PFSK-1 (cell line): ENCODE measurements around the gene NT5DC1.

Source experiments
- FOXP2 ChIP-seq: optimal IDR thresholded peaks from 2 replicates; pipeline ENCODE3; 2011; ENCODE audit warnings: borderline replicate concordance, control low read depth, inconsistent platforms; ENCODE audit not compliant: insufficient read depth; ENCODE audit errors: extremely low read length, extremely low read depth
- POLR2AphosphoS5 ChIP-seq: IDR thresholded peaks from 2 replicates; pipeline ENCODE4 v1.6.1; 2012; ENCODE audit warnings: low read depth, mild to moderate bottlenecking, control low read depth, low read length, moderate library complexity
- REST ChIP-seq, 2 experiments: IDR thresholded peaks; 2 replicates each; pipeline versions ENCODE4 v1.6.1 to v1.8.0; 2011 to 2012; ENCODE audit warnings: low read depth in 2 of 2, low read length in 2 of 2, control low read depth in 1 of 2, inconsistent platforms in 1 of 2, mild to moderate bottlenecking in 1 of 2, moderate library complexity in 1 of 2; ENCODE audit not compliant: insufficient read depth in 1 of 2
- SIN3A ChIP-seq: IDR thresholded peaks from 2 replicates; pipeline ENCODE4 v1.6.1; 2012; ENCODE audit warnings: mild to moderate bottlenecking, low read length, moderate library complexity, borderline replicate concordance; ENCODE audit not compliant: insufficient read depth
- TAF1 ChIP-seq: IDR thresholded peaks from 2 replicates; pipeline ENCODE4 v1.6.1; 2012; ENCODE audit warnings: low read length, control low read depth, borderline replicate concordance; ENCODE audit not compliant: insufficient read depth

The NT5DC1 gene

GRCh38 chr6:116059713-116060571 is 40.7 kb upstream of the NT5DC1 start:
- TF ChIP-seq SIN3A (no peak), POLR2AphosphoS5 (no peak), TAF1 (no peak), REST (IDR thresholded peaks at IDR 0.05; ENCODE audit: insufficient read depth in 1 of 2, low read depth in 2 of 2, low read length in 2 of 2) (no peak), FOXP2 (no peak)

- TF ChIP-seq REST (IDR thresholded peaks at IDR 0.05; ENCODE audit: insufficient read depth in 1 of 2, low read depth in 2 of 2, low read length in 2 of 2), result no peak
- no peak for TF ChIP-seq POLR2AphosphoS5
- no peak for TF ChIP-seq SIN3A
Measured at GRCh38 chr6:116060572-116061283, 39.9 kb upstream of the NT5DC1 start, which contains the start of gene FRK. FRK (minus strand) TSS chr6:116060891; CDS start chr6:116060311, 580 bp downstream.

- TF ChIP-seq REST (IDR thresholded peaks at IDR 0.05; ENCODE audit: insufficient read depth in 1 of 2, low read depth in 2 of 2, low read length in 2 of 2), result no peak
Measured at GRCh38 chr6:116062496-116062895, 38.2 kb upstream of the NT5DC1 start.

GRCh38 chr6:116064666-116065065 is 36.0 kb upstream of the NT5DC1 start:
- TF ChIP-seq SIN3A (no peak), REST (IDR thresholded peaks at IDR 0.05; ENCODE audit: insufficient read depth in 1 of 2, low read depth in 2 of 2, low read length in 2 of 2) (no peak), FOXP2 (no peak), TAF1 (no peak), POLR2AphosphoS5 (no peak)
